NCI-H446 treated with DMSO at 0.1 percent for 48 hours (cell line): ENCODE measurements around the gene DGKH.
A peak's percentile ranks its signal among the peaks of the same experiment; 100 is the strongest.
"Not testable (repeated sequence)": the region's sequence is repeated elsewhere in the genome, so short reads cannot be mapped to it uniquely, and the experiment has no call there.

Experiments
- DNase-seq: peaks from one replicate; lab custom pipeline; 2025; lab: John Stamatoyannopoulos, UW

The DGKH gene

DNA sequence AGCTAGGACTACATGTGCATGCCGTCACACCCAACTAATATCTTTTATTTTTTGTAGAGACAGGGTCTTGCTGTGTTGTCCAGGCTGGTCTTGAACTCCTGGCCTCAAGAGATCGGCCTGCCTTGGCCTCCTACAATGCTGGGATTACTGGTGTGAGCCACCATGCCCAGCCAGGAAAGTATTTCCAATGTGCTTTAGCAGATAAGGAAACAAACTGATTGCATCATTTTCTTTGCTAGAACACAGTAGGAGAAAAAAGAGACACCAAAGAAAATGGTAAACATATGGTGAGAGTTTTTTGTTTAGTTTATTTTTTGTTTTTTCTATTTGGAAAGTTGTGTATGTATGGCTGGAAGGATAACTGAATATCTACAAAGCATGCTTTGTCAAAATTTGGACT, 176.6 kb downstream of the DGKH start:
- no peak for DNase-seq

DNA sequence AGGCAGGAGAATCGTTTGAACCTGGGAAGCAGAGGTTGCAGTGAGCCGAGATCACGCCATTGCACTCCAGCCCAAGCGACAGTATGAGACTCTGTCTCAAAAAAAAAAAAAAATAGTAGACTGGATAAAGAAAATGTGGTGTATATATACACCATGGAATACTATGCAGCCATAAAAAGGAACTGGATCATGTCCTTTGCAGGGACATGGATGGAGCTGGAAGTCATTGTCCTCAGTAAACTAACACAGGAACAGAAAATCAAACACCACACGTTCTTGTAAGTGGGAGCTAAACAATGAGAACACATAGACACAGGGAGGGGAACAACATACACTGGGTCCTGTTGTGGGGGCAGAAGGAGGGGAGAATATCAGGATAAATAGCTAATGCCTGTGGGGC, 178.3 kb downstream of the DGKH start:
- DNase-seq, result not testable (repeated sequence)

DNA sequence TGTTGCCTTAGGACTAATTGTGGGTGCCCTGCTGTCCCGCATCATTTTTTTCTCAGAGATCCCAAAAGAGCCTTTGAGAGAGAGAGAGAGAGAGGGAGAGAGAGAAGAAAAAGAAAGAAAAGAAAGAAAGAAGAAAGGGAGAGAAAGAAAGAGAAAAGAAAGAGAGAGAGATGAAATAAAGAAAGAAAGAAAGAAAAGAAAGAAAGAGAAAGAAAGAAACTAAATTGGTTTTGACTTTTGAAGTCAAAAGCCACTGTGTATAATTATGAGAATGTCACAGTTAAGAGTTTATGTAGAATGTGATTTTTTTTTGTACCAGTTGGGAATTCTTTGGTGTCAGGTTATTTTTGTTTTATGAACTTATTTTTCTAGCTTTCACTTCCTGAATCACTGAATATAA, 180.1 kb downstream of the DGKH start:
- DNase-seq, result no peak

DNA sequence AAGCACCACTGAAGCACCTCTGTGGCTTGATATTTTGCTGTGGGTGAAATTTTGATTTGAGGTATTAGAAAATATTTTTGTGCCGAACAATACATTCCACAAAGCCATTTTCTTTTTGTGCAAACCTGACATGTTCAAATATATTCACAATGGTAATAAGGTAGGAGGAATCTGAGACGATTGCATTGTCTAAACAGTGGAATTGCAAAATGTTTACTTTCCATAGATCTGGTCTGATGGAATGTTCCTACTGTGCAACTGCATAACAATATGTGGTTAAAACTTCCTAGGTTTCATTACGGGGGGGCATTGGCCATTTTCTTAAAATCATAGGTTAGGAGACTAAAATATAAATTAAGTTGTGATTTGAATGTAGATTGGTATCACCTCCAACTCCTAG, 180.8 kb downstream of the DGKH start:
- no peak for DNase-seq

DNA sequence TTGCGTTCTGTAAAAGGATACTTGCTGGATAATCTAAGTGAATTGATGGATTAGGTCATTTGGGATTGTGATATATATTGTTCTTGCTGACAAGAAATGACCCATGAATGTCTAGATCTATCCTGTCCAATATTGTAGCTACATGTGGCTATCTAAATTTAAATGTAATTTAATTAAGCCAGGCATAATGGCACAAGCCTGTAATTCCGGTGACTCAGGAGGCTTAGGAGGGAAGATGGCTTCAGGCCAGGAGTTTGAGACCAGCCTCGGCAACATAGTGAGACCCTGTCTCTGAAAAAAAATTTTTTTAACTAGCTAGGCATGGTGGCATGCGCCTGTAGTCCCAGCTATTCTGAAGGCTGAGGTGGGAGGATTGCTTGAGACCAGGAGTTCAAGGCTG, 184.2 kb downstream of the DGKH start:
- DNase-seq, result no peak

DNA sequence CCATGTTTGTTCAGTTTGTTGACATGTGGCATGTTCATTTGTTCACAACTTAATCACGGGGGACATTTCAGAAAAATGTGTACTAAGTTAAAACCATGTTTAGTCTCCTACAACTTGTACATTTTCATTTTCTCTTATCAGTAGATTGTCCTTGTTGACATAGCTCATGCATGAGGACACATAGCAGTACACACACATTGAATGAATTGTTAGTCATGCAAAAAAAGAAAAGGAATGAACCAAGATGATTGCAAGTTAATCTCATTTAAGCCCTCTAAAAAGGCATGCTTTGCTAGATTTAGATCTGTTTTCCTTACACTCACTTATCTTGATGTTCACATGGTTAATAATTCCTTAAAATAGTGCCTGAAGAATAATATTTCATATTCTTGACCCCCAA, 185.3 kb downstream of the DGKH start:
- no peak for DNase-seq

DNA sequence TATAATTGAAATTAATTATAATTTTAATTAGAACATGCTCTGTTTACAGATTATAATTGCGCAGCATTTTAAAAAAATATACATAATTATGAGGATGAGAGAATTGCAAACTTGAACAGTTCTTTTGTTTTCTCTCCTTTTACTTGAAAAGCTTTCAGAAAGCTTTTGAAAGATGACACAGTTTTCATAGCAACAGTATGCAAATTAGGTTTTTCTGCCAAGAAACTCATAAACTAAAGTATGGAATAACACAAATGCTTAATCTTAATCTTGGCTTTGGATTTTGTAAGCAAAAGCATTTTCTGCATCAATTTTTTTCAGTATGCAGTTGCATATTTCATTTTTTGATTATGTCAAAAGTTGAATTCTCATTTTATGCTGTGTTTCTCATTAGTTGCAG, 190.7 kb downstream of the DGKH start:
- DNase-seq, result no peak

DNA sequence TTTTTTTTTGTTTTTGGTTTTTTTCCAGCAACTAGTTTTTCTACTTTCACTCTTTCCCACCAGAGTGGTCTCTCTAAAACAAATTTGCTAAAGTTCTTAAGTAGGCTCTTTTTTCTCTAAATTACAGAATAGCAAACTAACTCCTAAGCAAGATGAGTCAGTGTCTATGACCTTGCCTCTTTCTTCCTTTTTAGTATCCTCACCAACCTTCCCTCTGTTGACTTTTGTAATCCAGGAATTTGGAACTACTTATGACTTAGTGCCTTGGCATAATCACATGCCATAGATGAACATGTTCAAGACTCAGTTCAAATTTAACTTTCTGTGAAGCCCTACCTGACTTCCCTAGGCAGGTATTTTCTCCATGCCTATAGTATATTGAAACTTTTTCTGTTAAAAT, 191.2 kb downstream of the DGKH start:
- no peak for DNase-seq

DNA sequence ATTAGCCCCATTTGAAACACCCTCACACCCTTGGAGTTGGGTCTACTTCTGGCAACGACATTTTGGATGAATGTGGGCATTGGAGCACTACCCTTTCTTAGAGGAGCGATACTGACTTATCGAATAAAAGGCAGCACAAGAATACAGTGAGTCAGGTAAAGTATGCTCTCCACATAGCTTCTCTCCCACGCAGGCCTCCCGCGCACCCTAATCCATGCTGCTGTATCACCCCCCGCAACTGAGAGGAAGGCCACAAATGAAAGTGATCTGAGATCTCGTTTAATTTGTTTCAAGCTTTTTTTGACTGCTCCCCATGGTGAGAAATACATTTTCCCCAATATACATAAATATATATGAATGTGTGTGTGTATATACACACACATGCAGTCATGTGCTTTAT, 198.1 kb downstream of the DGKH start:
- no peak for DNase-seq

DNA sequence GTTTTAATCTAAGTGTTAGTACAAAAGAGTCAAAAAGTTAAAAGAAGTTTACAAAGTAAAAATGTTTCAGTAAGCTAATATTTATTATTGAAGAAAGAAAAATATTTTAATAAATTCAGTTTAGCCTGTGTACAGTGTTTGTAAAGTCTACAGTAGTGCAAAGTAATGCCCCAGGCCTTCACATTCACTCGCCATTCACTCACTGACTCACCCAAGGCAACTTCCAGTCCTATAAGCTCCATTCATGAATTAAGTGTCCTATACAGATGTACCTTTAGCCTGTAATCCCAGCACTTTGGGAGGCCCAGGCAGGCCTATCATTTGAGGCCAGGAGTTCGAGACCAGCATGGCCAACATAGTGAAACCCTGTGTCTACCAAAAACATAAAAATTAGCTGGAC, 199.4 kb downstream of the DGKH start:
- DNase-seq, result no peak

DNA sequence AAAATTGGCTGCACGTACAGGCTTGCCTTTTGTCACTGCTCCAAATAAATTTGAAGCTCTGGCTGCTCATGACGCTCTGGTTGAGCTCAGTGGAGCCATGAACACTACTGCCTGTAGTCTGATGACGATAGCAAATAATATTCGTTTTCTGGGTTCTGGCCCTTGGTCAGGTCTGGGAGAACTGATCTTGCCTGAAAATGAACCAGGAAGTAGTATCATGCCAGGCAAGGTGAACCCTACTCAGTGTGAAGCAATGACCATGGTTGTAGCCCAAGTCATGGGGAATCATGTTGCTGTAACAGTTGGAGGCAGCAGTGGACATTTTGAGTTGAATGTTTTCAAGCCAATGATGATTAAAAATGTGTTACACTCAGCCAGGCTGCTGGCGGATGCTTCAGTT, 207.4 kb downstream of the DGKH start:
- peak; percentile 37 for DNase-seq

DNA sequence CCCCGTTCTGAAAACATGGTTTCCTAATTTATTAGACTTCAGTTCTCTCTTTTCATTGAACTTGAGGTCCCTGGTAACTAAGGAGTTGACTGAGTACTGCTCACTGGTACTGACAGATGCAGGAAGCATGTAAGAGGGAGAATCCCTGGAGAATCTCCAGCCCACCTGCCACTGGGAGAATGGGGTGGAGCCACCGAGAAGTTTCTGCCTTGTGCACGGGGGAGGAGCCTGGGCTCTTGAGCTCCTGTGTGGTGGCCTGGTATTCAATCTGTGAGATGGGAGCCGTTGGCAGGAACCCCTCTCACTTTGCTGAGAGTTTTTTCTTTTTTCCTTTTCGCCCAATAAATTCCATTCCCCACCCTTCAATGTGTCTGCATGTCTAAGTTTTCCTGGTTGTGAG, 210.3 kb downstream of the DGKH start:
- DNase-seq, result no peak

DNA sequence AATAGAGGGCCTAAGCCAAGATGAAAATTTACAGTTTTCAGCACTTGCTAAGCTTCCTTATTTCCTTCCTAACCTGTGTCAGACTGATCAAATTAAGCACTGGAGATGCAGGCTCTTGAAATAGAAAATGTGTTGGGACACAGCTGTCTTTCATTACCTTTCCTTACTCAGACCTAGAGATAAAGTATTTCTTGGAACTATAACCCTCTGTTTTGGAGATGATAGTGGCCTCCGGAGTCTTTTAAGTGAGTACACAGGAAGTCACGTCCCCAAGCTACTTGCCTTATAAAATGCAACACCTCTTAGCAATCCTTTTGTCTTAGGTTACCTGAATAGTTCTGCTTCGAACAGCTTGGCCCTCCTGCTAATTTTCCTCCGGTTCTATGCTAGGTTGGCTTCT, 211.1 kb downstream of the DGKH start:
- no peak for DNase-seq

DNA sequence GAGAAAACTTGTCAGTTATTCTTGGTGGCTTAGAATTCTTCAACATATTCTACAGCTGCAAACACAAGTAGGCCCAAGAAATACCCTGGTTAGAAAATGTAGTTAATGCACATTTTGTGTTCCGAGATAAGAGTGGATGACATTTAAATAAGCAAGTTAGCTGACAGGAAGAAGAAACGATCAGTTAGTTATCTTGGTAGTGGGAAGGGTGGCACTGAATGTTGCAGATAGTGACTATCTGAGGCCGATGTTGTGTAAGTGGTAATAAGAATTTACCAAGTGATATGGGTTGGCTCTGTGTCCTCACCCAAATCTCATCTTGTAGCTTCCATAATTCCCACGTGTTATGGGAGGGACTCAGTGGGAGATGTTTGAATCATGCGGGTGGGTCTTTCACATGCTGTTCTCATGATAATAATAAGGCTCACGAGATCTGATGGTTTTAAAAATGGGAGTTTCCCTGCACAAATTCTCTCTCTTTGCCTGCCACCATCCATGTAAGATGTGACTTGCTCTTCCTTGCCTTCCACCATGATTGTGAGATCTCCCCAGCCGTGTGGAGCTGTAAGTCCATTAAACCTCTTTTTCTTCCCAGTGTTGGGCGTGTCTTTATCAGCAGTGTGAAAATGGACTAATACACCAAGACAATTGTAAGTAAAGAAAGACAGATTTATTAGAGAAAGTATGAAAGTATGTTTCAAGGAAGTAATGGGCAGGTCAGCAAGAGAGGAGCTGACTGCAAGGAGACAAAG, 212.6 kb downstream of the DGKH start:
- no peak for DNase-seq

DNA sequence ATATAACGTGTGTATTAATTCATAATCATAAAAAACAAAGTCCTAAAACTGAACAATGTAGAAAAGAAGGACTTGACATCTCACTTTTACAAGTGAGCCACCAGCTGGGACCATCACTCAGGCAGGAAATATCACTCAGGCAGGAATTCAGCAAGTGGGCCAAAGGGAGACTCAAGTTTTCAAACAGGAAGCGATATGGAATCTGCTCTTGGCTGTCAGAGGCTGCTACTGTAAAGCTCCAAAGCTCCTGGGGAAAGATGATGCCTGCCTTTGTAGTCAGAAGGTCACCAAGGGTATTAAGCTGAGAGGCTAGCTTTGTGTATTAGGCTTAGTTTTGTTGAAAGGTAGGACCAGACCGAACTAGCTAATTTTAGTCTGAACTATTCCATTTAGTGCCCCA, 218.0 kb downstream of the DGKH start:
- DNase-seq, result no peak

DNA sequence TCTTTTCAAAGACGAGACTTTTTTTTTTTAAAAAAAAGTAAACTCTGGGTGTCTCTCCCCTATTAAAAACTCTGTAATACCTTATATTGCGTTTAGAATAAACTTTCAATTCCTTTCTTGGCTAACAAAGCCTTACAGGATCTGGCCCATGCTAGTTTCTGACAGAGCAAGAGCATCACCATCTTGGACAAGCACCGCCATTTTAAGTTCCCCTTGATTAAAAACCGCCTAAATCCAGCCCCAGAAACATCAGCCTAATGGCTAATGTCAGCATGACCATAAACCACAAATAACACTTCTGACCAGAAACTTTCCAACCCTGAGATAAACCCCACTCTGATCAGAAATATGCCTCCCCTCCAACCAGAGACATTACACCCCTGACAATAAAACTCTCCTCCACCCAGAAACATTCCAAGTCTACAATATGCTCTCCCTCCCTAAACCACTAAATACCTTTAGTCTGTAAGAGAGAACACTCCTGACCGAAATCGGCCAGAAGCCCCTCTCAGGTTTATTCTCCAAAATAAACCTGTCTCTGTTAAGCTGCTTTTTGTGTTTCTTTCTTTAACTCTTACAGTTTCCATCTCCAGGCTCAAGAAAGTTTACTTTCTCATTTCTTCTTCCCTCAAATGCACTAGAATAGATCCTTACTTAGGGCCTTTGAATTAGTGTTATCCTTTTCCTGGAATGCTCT, 221.9 kb downstream of the DGKH start:
- no peak for DNase-seq

DNA sequence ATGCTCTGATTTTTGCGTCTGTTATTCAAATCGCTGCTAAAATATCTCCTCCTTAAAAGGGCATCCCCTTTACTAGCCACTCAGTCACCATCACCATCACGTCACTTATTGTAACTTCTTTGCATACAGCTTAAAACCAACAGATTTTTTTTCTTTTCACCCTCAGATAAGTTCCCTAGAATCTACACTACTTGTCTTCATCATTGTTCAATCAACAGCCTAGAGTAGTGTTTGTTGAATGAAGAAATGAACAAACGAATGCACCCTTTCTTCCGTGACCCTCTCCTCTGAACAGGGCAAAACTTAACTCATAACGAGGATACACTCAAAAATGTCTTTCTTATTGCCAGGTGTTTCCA, 222.4 kb downstream of the DGKH start:
- no peak for DNase-seq

DNA sequence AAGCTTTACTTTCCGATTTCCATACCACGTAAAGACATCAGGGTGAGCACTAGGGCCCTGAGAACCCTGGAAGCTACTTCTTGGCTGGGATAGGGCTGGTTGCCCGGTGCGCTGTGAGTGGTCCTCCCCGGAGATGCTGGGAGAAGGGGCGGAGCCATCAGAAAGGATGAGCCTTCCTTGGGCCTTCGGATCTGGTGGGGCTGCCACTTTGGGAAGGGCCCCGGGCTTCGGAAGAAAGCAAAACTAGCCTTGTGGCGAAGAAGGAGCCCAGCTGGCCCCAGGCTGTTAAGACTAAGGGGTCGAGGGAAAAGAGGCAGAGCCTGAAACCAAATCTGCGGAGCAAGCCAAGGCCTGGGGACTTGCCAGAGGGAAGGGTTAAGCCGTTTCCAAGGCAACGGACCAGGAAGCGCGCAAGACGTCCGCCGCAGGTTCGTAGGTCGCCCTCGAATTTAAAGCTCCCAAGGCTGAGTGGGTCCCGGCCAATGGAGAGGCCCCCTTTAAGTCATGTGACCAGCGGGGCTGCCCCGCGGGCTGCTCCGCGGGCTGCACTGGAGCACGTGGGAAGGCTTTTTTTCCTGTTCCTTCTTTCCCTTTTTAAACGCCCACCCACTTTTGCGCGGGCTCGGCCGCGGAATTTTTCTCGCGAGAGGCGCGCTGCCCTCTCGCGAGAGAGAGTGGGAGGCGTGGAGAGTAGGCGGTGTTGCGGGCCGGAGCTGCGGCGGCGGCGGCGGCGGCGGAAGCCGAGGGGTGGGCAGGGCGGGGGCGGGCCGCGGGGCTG, 223.1 kb downstream of the DGKH start:
- DNase-seq, result peak; percentile 98

DNA sequence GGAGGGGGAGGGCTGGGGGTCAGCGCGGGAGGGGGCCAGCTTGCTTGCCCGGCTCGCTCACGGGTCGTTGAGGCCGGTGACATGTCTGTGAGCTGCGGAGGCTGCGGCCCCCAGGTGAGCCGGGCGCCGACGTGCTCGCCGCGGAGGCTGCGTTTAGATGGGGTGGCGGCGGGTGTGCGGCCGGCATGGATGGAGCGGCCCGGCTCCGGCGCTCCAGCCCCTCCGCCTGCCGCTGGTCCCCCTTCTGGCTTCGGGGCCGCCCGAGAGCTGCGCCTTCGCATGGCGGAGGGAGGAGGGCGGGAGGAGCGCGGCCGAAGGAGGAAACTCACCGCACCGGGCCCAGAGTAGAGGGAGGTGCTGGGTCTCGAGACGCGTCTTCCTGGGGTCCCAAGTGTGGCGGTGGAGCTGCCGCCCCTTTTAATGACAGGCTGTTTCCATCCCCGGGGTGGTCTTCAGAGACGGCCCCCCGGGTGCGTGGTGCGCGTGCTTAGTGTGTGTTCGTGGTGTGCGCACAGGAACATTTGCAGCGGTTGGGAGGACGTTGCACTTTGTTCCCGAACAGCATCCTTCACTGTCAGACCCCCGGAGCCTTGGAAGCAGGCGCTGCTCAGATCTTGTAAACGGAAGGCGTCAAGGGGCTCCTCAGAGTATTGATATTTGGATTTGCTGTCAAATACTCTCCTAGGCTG, 223.8 kb downstream of the DGKH start, which contains the start of gene AKAP11:
Gene AKAP11, plus strand, starts transcription at position 38 of the 689 bp plus-strand sequence. CDS start 14,197 bp downstream, outside the sequence.
- no peak for DNase-seq

DNA sequence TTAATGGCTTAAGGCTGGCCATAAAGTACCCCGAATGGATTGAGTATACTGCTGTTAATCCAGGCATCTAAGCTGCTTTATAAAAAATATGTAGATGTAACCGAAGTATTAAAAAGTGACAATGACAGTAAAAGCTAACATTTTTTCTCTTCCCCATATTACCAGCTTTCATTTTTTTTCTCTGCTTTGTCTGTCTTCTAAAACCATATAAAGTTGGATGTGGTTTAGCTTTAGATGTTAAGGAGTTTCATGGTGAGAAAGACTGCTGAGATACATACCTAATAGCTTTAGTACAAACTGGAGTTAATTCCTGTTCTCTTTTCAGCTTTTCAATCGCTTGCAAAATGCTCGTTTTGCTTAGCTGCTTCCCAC, 224.3 kb downstream of the DGKH start:
- DNase-seq, result no peak

DNA sequence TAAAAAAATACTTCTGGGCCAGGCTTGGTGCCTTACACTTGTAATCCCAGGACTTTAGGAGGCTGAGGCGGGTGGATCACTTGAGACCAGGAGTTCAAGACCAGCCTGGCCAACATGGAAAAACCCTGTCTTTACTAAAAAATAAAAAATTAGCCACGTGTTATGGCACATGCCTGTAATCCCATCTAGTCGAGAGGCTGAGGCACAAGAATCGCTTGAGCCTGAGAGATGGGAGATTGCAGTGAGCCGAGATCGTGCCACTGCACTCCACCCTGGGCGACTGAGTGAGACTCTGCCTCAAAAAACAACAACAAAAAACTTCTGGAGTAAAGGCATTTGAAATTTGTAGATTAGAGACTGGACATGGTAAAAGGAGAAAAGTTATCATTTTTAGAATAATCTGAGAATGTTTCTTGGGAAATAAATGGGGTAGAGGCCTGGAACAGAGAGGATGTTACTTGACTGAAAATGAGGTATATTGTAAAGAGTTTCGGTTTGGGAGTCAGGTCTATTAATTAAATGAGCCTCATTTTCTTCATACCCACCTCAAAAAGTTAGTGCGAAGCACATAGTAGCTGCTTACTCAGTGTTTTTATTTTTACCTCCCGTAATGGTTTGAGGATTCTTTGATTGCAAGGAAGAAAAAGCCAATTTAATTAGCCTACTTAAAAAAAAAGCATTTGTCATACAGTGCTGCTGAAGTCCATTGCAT, 226.1 kb downstream of the DGKH start:
- DNase-seq, result no peak

DNA sequence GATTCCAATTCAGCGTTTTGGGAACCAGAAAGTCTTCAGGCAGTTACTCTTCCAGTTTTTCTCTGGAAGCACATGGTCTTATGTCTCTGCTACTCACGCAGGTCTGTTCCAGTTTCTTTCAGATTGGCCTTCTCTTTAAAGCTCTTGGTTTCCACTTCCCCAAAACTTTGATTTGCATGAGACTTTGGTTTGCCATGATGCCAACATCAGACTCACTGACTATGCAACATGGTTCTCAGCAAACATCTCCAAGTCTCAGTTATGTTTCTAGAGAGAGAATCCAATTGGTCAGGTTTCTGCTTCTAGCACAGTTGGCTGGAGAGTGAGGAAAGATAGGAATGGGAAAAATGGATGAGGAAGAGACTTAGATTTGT, 226.6 kb downstream of the DGKH start:
- no peak for DNase-seq
